ENCODE results near the gene CATSPERD.
"Not testable (repeated sequence)": the region's sequence is repeated elsewhere in the genome, so short reads cannot be mapped to it uniquely, and the experiment has no call there.

The CATSPERD gene

GRCh38 chr19:5742051-5742450 lies 21.6 kb downstream of the CATSPERD start:
- no peak for DNase-seq

DNA sequence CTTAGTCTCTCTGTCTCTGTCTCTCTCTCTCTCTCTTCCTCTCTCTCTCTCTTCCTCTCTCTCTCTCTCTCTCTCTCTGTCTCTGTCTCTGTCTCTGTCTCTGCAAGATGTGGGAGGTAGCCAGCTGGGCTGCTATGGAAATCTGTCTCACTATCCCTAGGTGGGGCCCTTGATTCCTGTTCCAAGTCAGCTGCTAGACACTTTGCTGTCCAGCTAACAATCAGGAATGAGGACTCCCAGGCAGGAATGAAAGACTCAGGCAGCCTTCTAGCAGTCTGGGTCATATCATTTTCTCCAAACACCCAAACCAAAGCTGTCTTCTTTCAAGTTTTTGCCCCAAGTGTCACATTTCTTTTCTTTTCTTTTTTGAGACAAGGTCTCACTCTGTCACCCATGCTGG lies 23.2 kb downstream of the CATSPERD start:
- DNase-seq: no peak

- not testable (repeated sequence) for DNase-seq
These were observed 24.6 kb downstream of the CATSPERD start for GRCh38 chr19:5744999-5745398.

DNA sequence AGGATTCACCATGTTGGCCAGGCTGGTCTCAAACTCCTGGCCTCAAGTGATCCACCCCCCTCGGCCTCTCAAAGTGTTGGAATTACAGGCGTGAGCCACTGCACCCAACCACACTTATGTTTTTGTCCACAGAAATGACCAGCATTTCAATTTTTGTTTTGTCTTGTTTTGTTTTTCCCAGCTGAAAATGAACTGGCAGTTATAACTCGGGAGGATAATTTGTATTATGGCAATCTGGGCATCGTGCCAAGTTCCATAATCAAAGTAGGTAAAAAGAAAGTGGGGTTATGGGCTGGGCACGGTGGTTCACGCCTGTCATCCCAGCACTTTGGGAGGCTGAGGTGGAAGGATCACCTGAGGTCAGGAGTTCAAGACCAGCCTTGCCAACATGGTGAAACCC lies 28.5 kb downstream of the CATSPERD start:
- DNase-seq: not testable (repeated sequence)

DNA sequence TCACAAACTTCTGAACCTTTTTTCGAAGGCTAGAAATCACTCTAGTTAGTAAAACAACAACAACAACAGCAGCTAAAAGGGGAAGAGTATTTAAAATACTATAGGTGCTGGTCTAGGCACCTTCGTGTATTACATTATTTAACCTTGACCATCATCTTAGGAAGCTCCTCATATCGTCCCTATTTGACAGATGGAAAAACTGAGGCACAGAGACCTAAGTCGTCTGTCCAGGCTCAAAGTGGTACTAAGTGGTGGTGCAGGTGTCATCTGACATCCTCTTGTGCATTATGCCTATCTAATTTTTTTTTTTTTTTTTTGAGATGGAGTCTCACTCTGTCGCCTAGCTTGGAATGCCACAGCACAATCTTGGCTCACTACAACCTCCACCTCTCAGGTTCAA lies 29.1 kb downstream of the CATSPERD start:
- DNase-seq: no peak

DNA sequence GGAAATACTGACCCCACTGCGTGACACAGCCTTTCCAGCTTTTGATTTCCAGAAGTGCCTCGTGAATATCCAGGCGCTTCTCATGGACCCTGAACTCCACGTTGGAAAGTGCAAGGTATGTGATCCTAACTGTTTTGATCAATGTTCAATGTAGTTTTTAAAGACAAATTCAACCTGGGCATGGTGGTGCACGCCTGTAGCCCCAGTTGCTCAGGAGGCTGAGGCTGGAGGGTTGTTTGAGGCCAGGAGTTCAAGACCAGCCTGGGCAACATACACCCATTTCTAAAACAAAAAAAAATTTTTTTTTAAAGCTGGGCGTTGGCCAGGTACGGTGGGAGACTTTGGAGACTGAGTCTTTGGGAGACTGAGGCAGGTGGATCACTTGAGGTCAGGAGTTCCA lies 31.3 kb downstream of the CATSPERD start:
- DNase-seq: no peak

DNA sequence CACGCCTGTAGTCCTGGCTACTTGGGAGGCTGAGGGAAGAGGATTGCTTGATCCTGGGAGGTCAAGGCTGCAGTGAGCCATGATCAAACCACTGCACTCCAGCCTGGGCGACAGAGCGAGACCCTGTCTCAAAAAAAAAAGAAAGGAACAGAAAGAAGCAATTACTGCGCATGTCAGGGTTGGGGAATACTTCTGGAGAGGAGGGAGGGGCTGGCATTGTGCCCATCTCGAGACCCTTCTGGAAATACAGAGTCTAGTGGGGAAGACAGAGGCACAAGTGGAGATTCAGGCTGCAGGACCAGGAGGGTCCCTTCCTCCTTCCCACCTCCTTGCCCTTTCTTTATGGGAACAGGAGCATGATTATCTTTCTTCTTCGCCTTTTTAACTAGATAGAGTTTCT lies 33.3 kb downstream of the CATSPERD start:
- no peak for DNase-seq

- no peak for DNase-seq
These were observed 42.3 kb downstream of the CATSPERD start for GRCh38 chr19:5762608-5763217.

GRCh38 chr19:5765220-5765619 lies 44.8 kb downstream of the CATSPERD start:
- no peak for DNase-seq

GRCh38 chr19:5767949-5768348 lies 47.5 kb downstream of the CATSPERD start:
- DNase-seq: no peak

DNA sequence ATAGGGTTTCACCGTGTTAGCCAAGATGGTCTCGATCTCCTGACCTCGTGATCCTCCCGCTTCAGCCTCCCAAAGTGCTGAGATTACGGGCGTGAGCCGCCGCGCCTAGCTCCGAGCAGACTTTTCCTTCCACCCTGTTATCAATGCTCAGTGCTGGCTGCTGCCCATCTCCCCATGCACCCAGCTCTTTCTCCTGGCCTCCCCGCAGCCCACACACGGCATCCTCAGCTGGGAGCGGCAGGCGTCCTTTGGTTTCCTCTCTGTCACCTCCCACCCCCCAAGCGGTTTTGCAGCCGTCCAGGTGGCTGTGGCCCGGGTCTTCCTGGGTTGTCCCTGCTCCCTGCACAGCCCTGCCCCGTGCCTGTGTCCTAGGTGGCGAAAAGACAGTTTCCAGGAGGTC lies 52.0 kb downstream of the CATSPERD start:
- no peak for DNase-seq

GRCh38 chr19:5773276-5773675 lies 52.8 kb downstream of the CATSPERD start:
- no peak for DNase-seq

- no peak for DNase-seq
These were observed 54.5 kb downstream of the CATSPERD start for GRCh38 chr19:5774921-5775320.

DNA sequence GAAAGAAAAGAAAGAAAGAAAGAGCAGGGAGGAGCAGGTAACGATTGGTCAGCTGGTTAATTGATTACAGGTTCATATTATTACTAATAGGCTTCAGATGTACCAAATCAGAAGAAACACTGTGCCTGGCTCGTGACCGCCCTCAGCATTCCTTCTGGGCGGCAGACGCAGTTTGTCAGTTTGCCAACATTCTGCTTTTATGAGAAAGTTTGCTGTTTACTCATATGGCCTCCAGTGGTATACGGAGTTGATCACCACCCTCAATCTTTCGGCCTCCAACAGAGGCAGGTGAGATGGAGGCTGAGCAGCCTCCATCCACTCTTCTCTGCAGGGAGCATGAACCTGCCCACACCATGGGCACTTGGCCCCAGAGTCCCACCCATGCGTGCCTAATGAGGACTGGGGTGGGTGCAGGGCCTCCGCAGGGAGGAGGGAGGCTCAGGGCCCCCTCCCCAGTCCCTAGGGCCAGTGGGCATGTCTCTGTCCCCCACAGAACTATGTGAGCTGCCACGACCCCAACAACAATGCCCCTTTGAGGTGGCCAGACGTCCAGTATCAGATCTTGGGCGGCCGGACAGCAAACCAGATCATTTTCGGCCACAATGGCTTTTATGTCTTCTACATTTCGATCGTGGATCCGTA lies 55.4 kb downstream of the CATSPERD start:
- no peak for DNase-seq

GRCh38 chr19:5778402-5778801 lies 58.0 kb downstream of the CATSPERD start:
- DNase-seq: no peak

DNA sequence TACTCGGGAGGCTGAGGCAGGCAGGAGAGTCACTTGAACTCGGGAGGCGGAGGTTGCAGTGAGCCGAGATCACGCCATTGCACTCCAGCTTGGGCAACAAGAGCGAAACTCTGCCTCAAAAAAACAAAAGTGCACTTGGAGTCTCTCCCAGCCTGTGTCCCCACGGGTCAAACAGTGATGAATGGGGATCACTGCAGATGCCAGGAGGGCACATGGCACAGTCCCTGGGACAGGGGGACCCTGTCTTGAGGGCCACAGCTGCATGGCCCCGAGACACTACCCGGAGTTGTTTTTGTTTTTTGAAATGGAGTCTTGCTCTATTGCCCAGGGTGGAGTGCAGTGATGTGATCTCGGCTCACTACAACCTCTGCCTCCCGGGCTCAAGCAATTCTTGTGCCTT lies 60.5 kb downstream of the CATSPERD start:
- not testable (repeated sequence) for DNase-seq

GRCh38 chr19:5782322-5782721 lies 61.9 kb downstream of the CATSPERD start:
- DNase-seq: no peak

GRCh38 chr19:5782945-5783919 lies 62.8 kb downstream of the CATSPERD start:
- DNase-seq: no peak

- no peak for DNase-seq
These were observed 64.2 kb downstream of the CATSPERD start, which contains the start of gene PRR22 for GRCh38 chr19:5784581-5785147. TSS of gene PRR22 (minus strand) at chr19:5784746. CDS start at chr19:5784660, 86 bp downstream.

DNA sequence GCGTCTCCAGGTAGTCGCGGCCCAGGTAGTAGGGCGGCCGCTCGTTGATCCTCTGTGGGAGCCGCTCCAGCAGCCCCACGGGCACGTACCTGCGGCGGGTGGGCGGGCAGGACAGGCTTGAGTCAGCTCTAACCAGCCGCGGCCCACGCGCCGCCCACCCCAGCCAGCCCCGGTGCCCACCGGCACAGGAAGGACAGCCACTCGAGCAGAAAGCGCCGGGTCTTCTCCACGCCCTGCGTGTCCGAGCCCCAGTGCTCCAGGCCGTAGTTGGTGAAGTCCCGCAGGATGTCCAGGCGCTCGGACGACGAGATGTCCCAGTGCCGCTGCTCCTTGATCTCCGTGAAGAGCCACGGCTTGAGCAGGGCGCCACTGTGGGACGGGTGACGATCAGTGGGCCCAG lies 65.0 kb downstream of the CATSPERD start:
- no peak for DNase-seq

GRCh38 chr19:5786593-5787408 lies 66.4 kb downstream of the CATSPERD start:
- no peak for DNase-seq

DNA sequence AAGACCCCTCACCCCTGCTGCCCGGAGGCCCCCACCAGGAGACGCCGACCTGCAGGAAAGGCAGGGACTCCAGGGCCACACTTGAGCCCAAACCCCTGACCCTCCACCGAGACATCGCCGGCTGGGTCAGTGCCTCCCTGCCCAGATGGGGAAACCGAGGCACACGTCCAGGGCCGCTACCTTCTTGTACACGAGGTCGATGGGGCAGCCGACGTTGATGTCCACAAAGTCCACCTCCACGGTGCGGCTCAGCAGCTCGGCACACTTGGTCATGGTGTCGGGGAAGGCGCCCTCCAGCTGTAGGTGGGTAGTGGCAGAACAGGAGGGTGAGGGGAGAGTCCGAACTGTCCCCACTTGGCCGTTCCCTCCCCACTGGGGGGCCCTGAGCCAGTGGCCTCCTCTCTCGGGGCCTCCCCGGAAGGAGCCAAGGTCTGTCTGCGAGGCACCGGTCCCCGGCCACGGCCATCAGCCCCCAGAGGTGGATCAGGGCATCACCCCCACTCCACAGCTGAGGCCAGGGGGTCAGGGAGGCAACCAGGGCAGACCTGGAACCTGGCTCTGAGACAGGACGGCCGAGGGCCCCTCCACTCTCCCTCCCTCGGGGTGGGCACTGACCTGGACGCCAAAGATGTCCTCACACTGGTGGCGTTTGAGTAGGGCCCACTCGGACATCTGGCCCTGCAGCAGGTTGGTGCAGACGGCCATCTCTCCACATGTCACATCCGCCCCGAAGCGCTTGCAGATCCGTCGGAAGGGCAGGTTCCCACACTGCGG lies 67.2 kb downstream of the CATSPERD start:
- DNase-seq: no peak
